Measurements from ENCODE around the gene ASCL2. TPM values are rescaled to one million over a fixed set of nuclear protein-coding genes. Genes with fewer than 3 reads are reported as not detected.
"Not testable (repeated sequence)": the region's sequence is repeated elsewhere in the genome, so short reads cannot be mapped to it uniquely, and the experiment has no call there.

ASCL2 gene
- total RNA-seq, 1 donor from 2014 or later: not detected

GRCh38 chr11:2290351-2290841, 20.0 kb upstream of the ASCL2 start:
- Histone ChIP-seq H3K9me3 (no peaks in the 10 kb centered on the region), H3K4me1 (no peaks in the 10 kb centered on the region), H3K27me3 (peaks cover under 1% of the 10 kb centered on the region), H3K4me3 (no peak overlapping the region), H3K27ac (no peak overlapping the region), H3K36me3 (no peaks in the 10 kb centered on the region)
- no peak for TF ChIP-seq CTCF (IDR thresholded peaks at IDR 0.05)
- intact Hi-C loops (cut with DNase I): no loop called here
- DNase-seq (ENCODE audit: low spot score in 2 of 2): no peak

- Histone ChIP-seq H3K27ac (no peak overlapping the region), H3K9me3 (no peaks in the 10 kb centered on the region), H3K27me3 (peaks cover 4% of the 10 kb centered on the region), H3K4me3 (no peak overlapping the region), H3K36me3 (no peaks in the 10 kb centered on the region), H3K4me1 (no peaks in the 10 kb centered on the region)
- intact Hi-C loops (cut with DNase I): no loop called here
- DNase-seq (ENCODE audit: low spot score in 2 of 2): no peak
- TF ChIP-seq CTCF (IDR thresholded peaks at IDR 0.05): no peak
Measured at GRCh38 chr11:2289859-2290258, 19.5 kb upstream of the ASCL2 start.

- no peaks in the 10 kb centered on the region for H3K4me1 ChIP-seq
- H3K4me3 ChIP-seq: no peak overlapping the region
- peaks cover 4% of the 10 kb centered on the region for H3K27me3 ChIP-seq
- H3K9me3 ChIP-seq: no peaks in the 10 kb centered on the region
- TF ChIP-seq CTCF (IDR thresholded peaks at IDR 0.05): no peak
- no peak overlapping the region for H3K27ac ChIP-seq
- intact Hi-C loops (cut with DNase I): no loop called here
- DNase-seq (ENCODE audit: low spot score in 2 of 2): no peak
- H3K36me3 ChIP-seq: no peaks in the 10 kb centered on the region
Measured at GRCh38 chr11:2289350-2289749, 19.0 kb upstream of the ASCL2 start.

- peak in 1 of 2 donors; percentile 60 for DNase-seq (ENCODE audit: low spot score in 2 of 2)
- Histone ChIP-seq H3K27me3 (peaks cover 4% of the 10 kb centered on the region), H3K4me1 (no peaks in the 10 kb centered on the region), H3K27ac (no peak overlapping the region), H3K36me3 (no peaks in the 10 kb centered on the region), H3K4me3 (no peak overlapping the region), H3K9me3 (peaks cover 0 to 7% of the 10 kb centered on the region in 2 donors)
- TF ChIP-seq CTCF (IDR thresholded peaks at IDR 0.05): no peak
- intact Hi-C loops (cut with DNase I): no loop called here
Measured at GRCh38 chr11:2287091-2287490, 16.7 kb upstream of the ASCL2 start.

GRCh38 chr11:2286350-2286749, 16.0 kb upstream of the ASCL2 start:
- DNase-seq (ENCODE audit: low spot score in 2 of 2); intact Hi-C loops (cut with DNase I): not testable (repeated sequence)

GRCh38 chr11:2280208-2280607, 9.8 kb upstream of the ASCL2 start:
- H3K4me1 ChIP-seq: no peaks in the 10 kb centered on the region
- no peak for DNase-seq (ENCODE audit: low spot score in 2 of 2)
- H3K36me3 ChIP-seq: no peaks in the 10 kb centered on the region
- no peak for TF ChIP-seq CTCF (IDR thresholded peaks at IDR 0.05)
- peaks cover under 1% of the 10 kb centered on the region for H3K27me3 ChIP-seq
- H3K4me3 ChIP-seq: no peak overlapping the region
- peaks cover 10 to 12% of the 10 kb centered on the region in 2 donors for H3K9me3 ChIP-seq
- no peak overlapping the region for H3K27ac ChIP-seq
- intact Hi-C loops (cut with DNase I): no loop called here

More at GRCh38 chr11:2286350-2286749, 16.0 kb upstream of the ASCL2 start:
- H3K9me3 ChIP-seq, H3K27me3 ChIP-seq, H3K36me3 ChIP-seq, H3K27ac ChIP-seq, H3K4me3 ChIP-seq, H3K4me1 ChIP-seq: not testable (repeated sequence)

All from ascending aorta (tissue), 2 donors.